Muscle of leg (tissue), 11 donors: ENCODE results near the gene GPATCH3. TPM values are rescaled to one million over a fixed set of nuclear protein-coding genes. Genes with fewer than 3 reads are reported as not detected.
A peak's percentile ranks its signal among the peaks of the same experiment; 100 is the strongest.
"Not testable (repeated sequence)": the region's sequence is repeated elsewhere in the genome, so short reads cannot be mapped to it uniquely, and the experiment has no call there.

ENCODE experiments used
- DNase-seq: peaks from one replicate; pipeline ENCODE4 v3.0.0; 2013
- H3K27ac ChIP-seq: one replicate; pipeline ENCODE4 v1.5.1; 2013; ENCODE audit warnings: mild to moderate bottlenecking, low read length, control low read depth
- H3K27me3 ChIP-seq: one replicate; pipeline ENCODE4 v1.6.1; 2013; ENCODE audit warnings: low read length; ENCODE audit not compliant: control insufficient read depth, insufficient read depth
- H3K36me3 ChIP-seq: one replicate; pipeline ENCODE4 v1.6.1; 2013; ENCODE audit warnings: low read length; ENCODE audit not compliant: control insufficient read depth, insufficient read depth
- H3K4me1 ChIP-seq: one replicate; pipeline ENCODE4 v1.6.1; 2013; ENCODE audit warnings: low read length; ENCODE audit not compliant: control insufficient read depth, insufficient read depth
- H3K4me3 ChIP-seq: one replicate; pipeline ENCODE4 v1.5.1; 2013; ENCODE audit warnings: low read length, control low read depth
- H3K9me3 ChIP-seq: replicated peaks from 2 replicates; pipeline ENCODE4 v1.6.1; 2013; ENCODE audit warnings: low read depth, low read length; ENCODE audit not compliant: control insufficient read depth
- WGBS: methylation state at CpG from one replicate; pipeline ENCODE4 v1.1.5; 2013; ENCODE audit warnings: missing lambda C conversion rate; ENCODE audit not compliant: insufficient coverage; 5-methylcytosine and 5-hydroxymethylcytosine counted together
- polyA plus RNA-seq, 8 donors: library from polyadenylated mRNA; unstranded; fragments of 120-200 nt; gene quantifications; one replicate each; pipeline versions ENCODE4 v1.2.1 to v1.2.3, GENCODE V29; 2013; ENCODE audit warnings: inconsistent platforms in 1 of 8, low replicate concordance in 1 of 8; ENCODE audit not compliant: insufficient read length in 8 of 8, insufficient read depth in 1 of 8
- total RNA-seq: library from RNA; stranded (reverse); fragments of 120-200 nt; gene quantifications from one replicate; pipeline ENCODE4 v1.2.4, GENCODE V29; 2013

GPATCH3 gene
- total and polyA plus RNA-seq, 9 donors = 7.9 to 12.7 (median 11.8) TPM

DNA sequence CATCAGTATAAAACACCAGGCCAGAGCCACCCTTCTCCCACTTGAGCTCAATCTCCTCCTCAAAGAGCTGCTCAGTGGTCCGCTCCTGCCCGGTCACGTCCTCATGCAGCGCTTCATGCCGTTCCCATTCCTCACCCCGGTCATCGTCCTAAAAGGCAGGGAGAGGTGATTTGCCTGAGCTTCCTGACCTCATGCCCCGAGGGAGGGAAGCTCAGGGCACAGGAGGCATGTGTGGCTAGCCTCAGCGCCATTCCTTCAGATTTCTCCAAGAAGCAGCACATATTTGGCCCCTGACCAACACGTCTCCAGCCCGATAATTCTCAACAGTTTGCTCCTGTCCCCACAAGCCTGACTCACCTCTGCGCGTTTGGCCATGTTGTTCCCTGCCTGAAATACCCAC lies 6.0 kb downstream of the GPATCH3 start:
- Histone ChIP-seq H3K9me3 (no peaks in the 10 kb centered on the region), H3K4me3 (no peak overlapping the region), H3K4me1 (peaks cover 10% of the 10 kb centered on the region), H3K36me3 (peaks cover 66% of the 10 kb centered on the region), H3K27ac (no peak overlapping the region), H3K27me3 (no peaks in the 10 kb centered on the region)
- no peak for DNase-seq
- 92% methylated on average over 13 of the region's 13 CpGs for WGBS

DNA sequence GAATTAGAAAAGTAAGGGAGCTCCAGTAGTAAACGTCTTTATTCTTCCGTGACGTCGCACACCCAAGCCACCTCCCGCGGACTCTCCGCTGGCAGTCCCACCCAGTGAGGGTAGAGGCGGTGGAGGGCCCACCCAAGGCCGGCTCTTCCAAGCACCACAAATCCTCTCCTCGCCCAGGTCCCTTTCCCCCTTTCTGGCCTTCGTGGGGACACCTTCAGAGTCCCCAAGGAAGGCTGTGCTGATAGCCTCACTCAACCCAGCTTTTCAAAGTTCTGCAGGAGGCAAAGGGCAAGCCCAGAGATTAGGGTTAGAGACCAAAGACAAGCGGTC lies 9.8 kb downstream of the GPATCH3 start:
- peak overlapping the region; percentile 79 for H3K4me3 ChIP-seq
- H3K27ac ChIP-seq = peak overlapping the region; percentile 93
- H3K9me3 ChIP-seq = no peaks in the 10 kb centered on the region
- WGBS = 3% methylated on average over 5 of the region's 12 CpGs
- H3K4me1 ChIP-seq = peaks cover 16% of the 10 kb centered on the region
- H3K27me3 ChIP-seq = no peaks in the 10 kb centered on the region
- H3K36me3 ChIP-seq = peaks cover 65% of the 10 kb centered on the region
- no peak for DNase-seq

DNA sequence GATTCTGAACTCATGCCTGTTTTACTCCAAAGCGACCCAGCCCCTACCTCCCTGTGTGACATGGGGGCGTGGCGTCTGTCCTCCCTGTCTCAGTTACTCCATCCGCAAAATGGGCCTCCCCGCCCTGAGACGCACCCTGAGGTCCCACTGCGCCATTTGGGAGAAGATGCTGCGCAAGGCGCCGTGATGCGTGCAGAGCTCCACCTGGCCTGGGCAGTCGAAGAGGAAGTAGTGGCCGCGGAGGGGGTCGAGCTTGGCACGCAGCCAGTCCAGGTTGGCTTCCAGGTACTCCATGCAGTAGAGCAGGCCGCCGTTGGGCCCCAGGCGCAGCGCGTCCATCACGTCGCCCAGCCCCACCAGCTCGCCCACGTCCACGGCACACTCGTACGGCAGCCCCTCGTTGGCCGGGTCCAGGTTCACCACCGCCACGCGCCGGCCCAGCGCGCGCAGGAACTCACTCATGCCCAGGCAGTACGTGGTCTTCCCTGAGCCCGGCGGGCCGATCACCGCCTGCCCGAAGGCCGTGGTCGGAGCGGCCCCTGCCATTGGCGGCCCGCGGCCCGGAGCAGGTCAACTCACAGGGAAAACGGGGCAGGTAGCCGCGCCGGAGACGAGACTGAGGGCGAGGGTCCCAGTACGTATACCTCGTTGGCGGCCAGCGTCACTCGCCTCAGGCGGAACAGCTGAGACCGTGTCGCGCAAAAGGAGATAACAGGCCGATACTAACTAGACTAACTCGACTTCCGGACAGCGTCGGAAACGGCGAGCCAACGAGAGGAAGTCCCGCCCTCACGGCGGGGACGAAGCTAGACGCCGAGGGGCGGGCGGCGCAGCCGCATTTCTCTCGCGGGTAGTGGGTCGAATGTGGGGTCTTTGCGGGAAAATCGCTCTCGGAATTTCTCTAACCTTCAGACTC lies 10.5 kb downstream of the GPATCH3 start, which contains the start of gene GPN2:
GPN2 (minus strand) TSS at position 733 of the 916 bp plus-strand sequence; CDS start at position 546, 187 bp downstream.
- DNase-seq = peak; percentile 92
- H3K27ac ChIP-seq = peak within 1 kb of the TSS; percentile 93
- H3K4me1 ChIP-seq = peaks cover 16% of the 10 kb centered on the region
- peak within 1 kb of the TSS; percentile 79 for H3K4me3 ChIP-seq
- H3K27me3 ChIP-seq = no peaks in the 10 kb centered on the region
- peaks cover 65% of the 10 kb centered on the region for H3K36me3 ChIP-seq
- under 1% methylated on average over 79 of the region's 89 CpGs for WGBS
- H3K9me3 ChIP-seq = no peaks in the 10 kb centered on the region

DNA sequence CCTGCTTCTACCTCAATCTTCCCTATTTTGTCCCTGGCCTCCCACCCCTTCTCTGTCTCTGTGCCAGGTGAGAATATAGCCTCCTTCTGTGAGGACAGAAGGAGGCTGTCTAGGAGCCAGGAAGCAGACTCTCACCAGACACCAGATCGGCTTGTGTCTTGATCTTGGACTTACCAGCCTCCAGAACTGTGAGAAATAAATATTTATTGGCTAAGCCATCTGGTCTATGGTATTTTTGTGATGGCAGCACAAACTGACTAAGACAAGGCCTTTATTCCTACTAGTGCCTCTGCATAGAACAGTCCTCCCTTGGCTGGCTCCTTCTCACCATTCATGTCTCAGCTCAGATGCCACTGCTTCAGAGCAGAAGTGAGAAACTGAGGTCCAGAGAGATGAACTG lies 12.0 kb downstream of the GPATCH3 start:
- DNase-seq = no peak
- Histone ChIP-seq H3K4me3 (no peak overlapping the region), H3K27ac (no peak overlapping the region), H3K9me3 (no peaks in the 10 kb centered on the region), H3K36me3 (peaks cover 63% of the 10 kb centered on the region), H3K27me3 (no peaks in the 10 kb centered on the region), H3K4me1 (peaks cover 16% of the 10 kb centered on the region)
- no CpG with 5 or more reads among the region's 1 CpG for WGBS

DNA sequence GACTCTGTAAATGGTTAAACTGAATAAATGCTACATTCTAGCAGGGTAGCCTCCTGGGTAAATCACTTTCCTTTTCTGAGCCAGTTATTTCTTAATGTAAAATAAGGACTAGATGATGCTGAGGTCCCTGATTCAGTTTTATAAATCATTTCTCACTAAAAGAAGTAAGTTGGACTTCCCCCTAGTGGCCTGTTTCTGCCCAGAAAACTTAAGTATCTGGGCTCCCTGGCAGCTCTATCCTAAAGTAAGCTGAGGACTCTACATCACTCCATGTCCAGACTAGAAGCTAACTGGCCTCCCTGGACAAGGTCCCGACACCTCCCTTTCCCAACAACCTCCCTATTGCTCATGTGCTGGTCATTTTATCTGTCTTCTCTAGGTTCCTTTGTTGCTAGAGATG lies 13.1 kb downstream of the GPATCH3 start:
- Histone ChIP-seq H3K27ac (no peak overlapping the region), H3K36me3 (peaks cover 63% of the 10 kb centered on the region), H3K4me1 (peaks cover 16% of the 10 kb centered on the region), H3K27me3 (no peaks in the 10 kb centered on the region), H3K9me3 (no peaks in the 10 kb centered on the region), H3K4me3 (no peak overlapping the region)
- WGBS = no CpG with 5 or more reads among the region's 1 CpG
- DNase-seq = peak; percentile 35

DNA sequence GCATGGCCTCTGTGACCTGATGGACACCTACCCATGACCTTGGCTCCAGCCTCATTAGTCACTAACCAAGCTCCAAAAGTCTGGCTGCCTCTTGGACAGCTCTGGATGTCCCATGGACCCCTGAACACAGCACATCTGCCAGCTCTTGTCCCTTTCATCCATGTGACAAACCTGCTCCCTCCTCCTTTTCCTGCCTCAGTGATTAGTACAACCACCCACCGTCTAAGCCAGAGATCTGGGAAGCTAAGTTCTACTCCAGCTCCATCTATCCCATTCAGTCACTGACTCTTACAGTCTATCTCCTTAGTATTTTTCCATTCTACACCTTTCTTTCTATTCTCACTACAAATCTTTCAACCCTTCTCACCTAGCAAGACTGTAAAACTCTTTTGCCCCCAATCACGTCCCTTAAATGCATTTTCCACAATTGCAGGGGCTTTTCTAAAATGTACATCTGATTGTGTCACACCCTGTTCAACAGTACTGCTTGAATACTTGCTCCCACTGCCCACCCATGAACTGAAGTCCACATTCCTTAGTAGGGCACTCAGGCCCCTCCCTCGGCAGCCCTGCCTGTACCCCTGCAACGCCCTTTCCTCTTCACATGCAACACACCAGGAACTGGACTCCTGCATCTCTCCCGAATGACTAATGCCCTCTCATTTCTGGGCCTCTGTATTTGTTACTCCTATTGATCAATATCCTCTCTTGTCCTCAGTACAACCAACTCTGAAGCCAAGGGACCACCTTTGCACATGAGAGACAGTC lies 17.4 kb downstream of the GPATCH3 start:
- Histone ChIP-seq H3K27ac (no peak overlapping the region), H3K36me3 (peaks cover 71% of the 10 kb centered on the region)
- WGBS = 91% methylated on average over 5 of the region's 5 CpGs

DNA sequence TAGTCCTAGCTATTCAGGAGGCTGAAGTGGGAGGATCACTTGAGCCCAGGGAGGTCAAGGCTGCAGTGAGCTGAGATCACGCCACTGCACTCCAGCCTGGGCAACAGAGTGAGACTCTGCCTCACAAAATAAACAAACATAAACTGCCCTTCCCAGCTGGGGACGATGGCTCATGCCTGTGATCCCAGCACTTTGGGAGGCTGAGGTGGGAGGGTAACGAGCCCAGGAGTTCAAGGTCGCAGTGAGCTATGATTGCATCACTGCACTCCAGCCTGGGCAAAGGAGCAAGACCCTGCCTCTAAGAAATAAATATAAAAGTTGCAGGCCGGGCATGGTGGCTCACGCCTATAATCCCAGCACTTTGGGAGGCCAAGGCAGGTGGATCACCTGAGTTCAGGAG lies 18.7 kb downstream of the GPATCH3 start:
- H3K4me3 ChIP-seq, H3K4me1 ChIP-seq, H3K27me3 ChIP-seq, H3K27ac ChIP-seq, H3K9me3 ChIP-seq, DNase-seq: not testable (repeated sequence)
- H3K36me3 ChIP-seq = peaks cover 75% of the 10 kb centered on the region
- WGBS = 89% methylated on average over 5 of the region's 6 CpGs

More for the DNA sequence above, 17.4 kb downstream of the GPATCH3 start:
- DNase-seq = no peak
- Histone ChIP-seq H3K4me1 (no peaks in the 10 kb centered on the region), H3K4me3 (no peak overlapping the region), H3K27me3 (no peaks in the 10 kb centered on the region), H3K9me3 (no peaks in the 10 kb centered on the region)

DNA sequence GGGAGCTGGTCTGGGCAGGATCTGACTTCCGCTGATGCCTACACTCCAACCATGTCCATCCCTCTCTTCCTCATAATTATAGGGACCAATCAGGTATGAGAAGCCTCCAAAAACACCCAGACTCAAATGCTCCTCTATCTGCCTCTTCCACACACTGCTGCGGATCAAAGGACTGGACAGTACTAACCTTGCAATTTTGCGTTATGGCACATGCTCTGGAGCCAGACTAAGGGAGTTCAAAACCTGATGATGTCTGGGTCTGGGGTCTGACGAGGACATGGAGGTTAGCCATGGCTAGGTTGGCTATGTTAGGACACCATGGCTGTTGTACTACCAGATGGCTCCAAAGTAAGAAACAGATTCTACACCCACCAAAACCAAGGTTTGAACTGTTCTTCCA lies 20.5 kb downstream of the GPATCH3 start:
- Histone ChIP-seq H3K36me3 (peaks cover 67% of the 10 kb centered on the region), H3K4me3 (no peak overlapping the region), H3K27ac (no peak overlapping the region), H3K27me3 (no peaks in the 10 kb centered on the region), H3K9me3 (no peaks in the 10 kb centered on the region), H3K4me1 (no peaks in the 10 kb centered on the region)
- no CpG with 5 or more reads among the region's 4 CpGs for WGBS
- DNase-seq = no peak

DNA sequence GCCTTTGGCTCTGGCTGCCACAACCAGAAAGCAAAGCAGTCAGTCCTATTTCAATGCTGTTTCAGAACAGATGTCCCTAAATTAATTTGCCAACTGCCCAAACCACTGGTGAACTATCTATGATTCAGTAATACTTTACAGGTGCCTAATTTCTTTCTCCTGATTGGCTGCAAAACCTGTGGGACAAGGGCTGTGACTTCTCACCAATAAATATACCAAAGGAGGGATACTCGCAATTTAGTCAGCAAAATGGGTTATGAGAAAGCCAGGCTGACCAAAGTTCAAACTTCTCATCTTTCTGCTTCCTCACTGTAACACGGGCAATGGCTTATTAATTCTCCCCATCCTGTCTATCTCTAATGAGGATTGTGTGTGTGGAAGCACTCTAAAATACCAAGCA lies 22.9 kb downstream of the GPATCH3 start:
- no CpG with 5 or more reads among the region's 2 CpGs for WGBS
- Histone ChIP-seq H3K9me3 (no peaks in the 10 kb centered on the region), H3K4me1 (no peaks in the 10 kb centered on the region), H3K4me3 (no peak overlapping the region), H3K36me3 (peaks cover 46% of the 10 kb centered on the region), H3K27ac (no peak overlapping the region), H3K27me3 (no peaks in the 10 kb centered on the region)
- no peak for DNase-seq

DNA sequence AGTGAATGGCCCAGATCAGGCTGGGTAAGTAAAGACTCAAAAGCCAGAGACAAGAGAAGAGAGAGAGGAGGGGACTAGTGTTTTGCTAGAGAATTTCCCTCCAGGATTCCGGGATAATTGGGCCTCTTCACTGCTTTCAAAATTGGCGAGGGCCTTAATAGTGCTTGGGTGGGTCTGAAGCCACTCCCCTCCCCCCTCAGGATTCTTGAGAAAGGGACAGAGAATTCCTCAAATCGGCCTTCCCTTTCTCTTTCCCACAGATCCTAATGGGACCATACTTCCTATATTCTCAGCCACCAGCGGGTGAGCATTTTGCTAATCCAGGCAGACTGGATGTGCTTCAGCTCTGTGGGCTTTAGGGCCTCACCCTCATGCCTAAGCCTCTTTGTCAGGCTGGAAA lies 25.4 kb downstream of the GPATCH3 start:
- Histone ChIP-seq H3K27me3 (no peaks in the 10 kb centered on the region), H3K36me3 (peaks cover 30% of the 10 kb centered on the region), H3K4me1 (no peaks in the 10 kb centered on the region), H3K27ac (no peak overlapping the region), H3K9me3 (no peaks in the 10 kb centered on the region), H3K4me3 (no peak overlapping the region)
- 72% methylated on average over 2 of the region's 4 CpGs for WGBS
- no peak for DNase-seq
